H1 (cell line): ENCODE measurements around the gene MBNL1.

ENCODE experiments used
- BRCA1 ChIP-seq: IDR thresholded peaks from 2 replicates; pipeline ENCODE4 v1.6.1; 2012; ENCODE audit warnings: low read depth, low read length, improper control_type of control experiment
- CBX5 ChIP-seq: fragments of 300-800, 300-1000 bp; sonication (generic); IDR thresholded peaks from 2 replicates; pipeline ENCODE4 v1.7.1; 2016; ENCODE audit warnings: antibody characterized with exemption, low read length, low read depth
- CHD1 ChIP-seq: IDR thresholded peaks from 2 replicates; pipeline ENCODE4 v1.6.1; 2012; ENCODE audit warnings: low read depth, low read length, improper control_type of control experiment
- CTCF ChIP-seq, 3 experiments: IDR thresholded peaks; 1 replicate in 2 of 3; 2 replicates in 1 of 3; pipeline versions ENCODE4 v1.5.1 to v1.6.1; 2011; ENCODE audit warnings: low read length in 3 of 3, mild to moderate bottlenecking in 3 of 3, inconsistent platforms in 2 of 3, low read depth in 1 of 3, moderate library complexity in 1 of 3; ENCODE audit not compliant: insufficient read depth in 1 of 3; ENCODE audit errors: control extremely low read depth in 1 of 3
- EZH2 ChIP-seq: fragments of 200-600 bp; sonication (generic); IDR thresholded peaks from 2 replicates; pipeline ENCODE4 v1.7.1; 2012; ENCODE audit warnings: low read depth, mild to moderate bottlenecking, moderate library complexity, low read length, inconsistent platforms; ENCODE audit not compliant: severe bottlenecking
- HDAC6 ChIP-seq: IDR thresholded peaks from one replicate; pipeline ENCODE4 v1.7.1; 2012; ENCODE audit warnings: low read depth, mild to moderate bottlenecking, inconsistent platforms, low read length, moderate library complexity
- MAFK ChIP-seq: IDR thresholded peaks from 2 replicates; pipeline ENCODE4 v1.6.1; 2012; ENCODE audit warnings: low read depth, mild to moderate bottlenecking, improper control_type of control experiment, low read length
- SP1 ChIP-seq: IDR thresholded peaks from 2 replicates; pipeline ENCODE4 v1.6.1; 2011; ENCODE audit warnings: low read depth, low read length
- TAF7 ChIP-seq: optimal IDR thresholded peaks from 2 replicates; pipeline ENCODE3; 2011; ENCODE audit warnings: low read depth, mild to moderate bottlenecking, inconsistent platforms, low read length, moderate library complexity, borderline replicate concordance
- TBP ChIP-seq: IDR thresholded peaks from 2 replicates; pipeline ENCODE4 v1.6.1; 2011; ENCODE audit warnings: low read depth, low read length, improper control_type of control experiment
- TF ChIP-seq, protein P1 (sequence below): IDR thresholded peaks from 2 replicates; pipeline ENCODE4 v1.6.1; 2012; ENCODE audit warnings: inconsistent platforms

- TF ChIP-seq CHD1 = no peak
- TF ChIP-seq, protein P1, sequence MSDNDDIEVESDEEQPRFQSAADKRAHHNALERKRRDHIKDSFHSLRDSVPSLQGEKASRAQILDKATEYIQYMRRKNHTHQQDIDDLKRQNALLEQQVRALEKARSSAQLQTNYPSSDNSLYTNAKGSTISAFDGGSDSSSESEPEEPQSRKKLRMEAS = no peak
- no peak for TF ChIP-seq EZH2
- no peak for TF ChIP-seq TBP
- TF ChIP-seq BRCA1 = no peak
- TF ChIP-seq CBX5 = no peak
- TF ChIP-seq CTCF (IDR thresholded peaks at IDR 0.05; ENCODE audit: control extremely low read depth in 1 of 3, insufficient read depth in 1 of 3, low read depth in 1 of 3, low read length in 3 of 3) = no peak
- TF ChIP-seq TAF7 = no peak
- TF ChIP-seq SP1 = no peak
- no peak for TF ChIP-seq HDAC6
- no peak for TF ChIP-seq MAFK
Observed at GRCh38 chr3:152362086-152362485, 93.4 kb downstream of the MBNL1 start.
